GM23338 (cell line): ENCODE results near the gene DOCK7.

Experiments used
- CREB1 ChIP-seq: fragments of 250-450 bp; sonication (Bioruptor Pico); IDR thresholded peaks from 2 replicates; pipeline ENCODE4 v1.5.0; 2020; ENCODE audit warnings: low read depth, mild to moderate bottlenecking, moderate library complexity
- EZH2 ChIP-seq: fragments of 200-600 bp; sonication (generic); IDR thresholded peaks from one replicate; pipeline ENCODE4 v1.8.0; 2017; ENCODE audit warnings: antibody characterized with exemption, mild to moderate bottlenecking, low read depth; ENCODE audit not compliant: unreplicated experiment
- EZH2phosphoT487 ChIP-seq: fragments of 200-600 bp; sonication (generic); IDR thresholded peaks from one replicate; pipeline ENCODE4 v1.8.1; 2018; ENCODE audit warnings: antibody characterized with exemption; ENCODE audit not compliant: unreplicated experiment
- JUNB ChIP-seq: IDR thresholded peaks from one replicate; pipeline ENCODE4 v1.6.1; 2016; ENCODE audit warnings: antibody characterized with exemption; ENCODE audit not compliant: unreplicated experiment
- NANOG ChIP-seq: IDR thresholded peaks from 2 replicates; pipeline ENCODE4 v1.6.1; 2016; ENCODE audit warnings: antibody characterized with exemption, borderline replicate concordance
- POLR2AphosphoS5 ChIP-seq: IDR thresholded peaks from 2 replicates; pipeline ENCODE4 v1.6.1; 2016; ENCODE audit warnings: antibody characterized with exemption, low read depth
- ZNF114 ChIP-seq: fragments of 250-450 bp; sonication (Bioruptor Pico); IDR thresholded peaks from 2 replicates; pipeline ENCODE4 v1.5.0; 2020; ENCODE audit warnings: mild to moderate bottlenecking, moderate library complexity
- ZNF331 ChIP-seq: fragments of 250-450 bp; sonication (Bioruptor Pico); IDR thresholded peaks from 2 replicates; pipeline ENCODE4 v1.5.0; 2020; ENCODE audit warnings: low read depth, mild to moderate bottlenecking, moderate library complexity
- TF ChIP-seq, protein P1 (sequence below), 2 experiments: fragments of 200-600 bp in 1 of 2; sonication (generic) in 1 of 2; conservative IDR thresholded peaks; 2 replicates each; pipeline versions ENCODE4 v1.5.1 to v1.6.1; 2016 to 2017; ENCODE audit warnings: antibody characterized with exemption in 2 of 2, low read depth in 2 of 2, mild to moderate bottlenecking in 2 of 2, moderate library complexity in 1 of 2
- TF ChIP-seq, protein P2 (sequence below): IDR thresholded peaks from one replicate; pipeline ENCODE4 v1.6.1; 2018; ENCODE audit warnings: antibody characterized with exemption; ENCODE audit not compliant: unreplicated experiment
- TF ChIP-seq, protein P3 (sequence below): IDR thresholded peaks from 2 replicates; pipeline ENCODE4 v1.6.1; 2016; ENCODE audit warnings: antibody characterized with exemption
- TF ChIP-seq, protein P4 (sequence below): fragments of 250-450 bp; sonication (Bioruptor Pico); IDR thresholded peaks from 2 replicates; pipeline ENCODE4 v1.5.0; 2020; ENCODE audit warnings: mild to moderate bottlenecking, moderate library complexity

DNA sequence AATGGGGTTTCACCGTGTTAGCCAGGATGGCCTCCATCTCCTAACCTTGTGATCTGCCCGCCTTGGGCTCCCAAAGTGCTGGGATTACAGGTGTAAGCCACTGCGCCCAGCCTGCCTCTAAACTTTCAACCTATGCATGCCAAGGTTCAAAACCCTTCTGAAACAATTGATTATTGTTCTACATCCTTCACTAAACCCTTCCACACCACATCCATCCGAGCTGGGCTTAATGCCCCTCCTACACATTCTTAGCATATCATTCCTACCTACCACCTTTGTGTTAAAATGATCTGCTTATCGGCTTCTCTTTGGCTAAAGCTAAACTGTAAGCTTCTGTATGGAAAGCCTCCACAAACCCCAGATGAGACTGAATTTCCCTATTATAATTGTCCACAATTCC is 40.8 kb upstream of the DOCK7 start:
- TF ChIP-seq JUNB (no peak), EZH2phosphoT487 (no peak), EZH2 (no peak), POLR2AphosphoS5 (no peak), ZNF114 (CRISPR knock-in tag) (no peak), CREB1 (CRISPR knock-in tag) (no peak), ZNF331 (CRISPR knock-in tag) (no peak), NANOG (no peak)
- TF ChIP-seq, protein P1, sequence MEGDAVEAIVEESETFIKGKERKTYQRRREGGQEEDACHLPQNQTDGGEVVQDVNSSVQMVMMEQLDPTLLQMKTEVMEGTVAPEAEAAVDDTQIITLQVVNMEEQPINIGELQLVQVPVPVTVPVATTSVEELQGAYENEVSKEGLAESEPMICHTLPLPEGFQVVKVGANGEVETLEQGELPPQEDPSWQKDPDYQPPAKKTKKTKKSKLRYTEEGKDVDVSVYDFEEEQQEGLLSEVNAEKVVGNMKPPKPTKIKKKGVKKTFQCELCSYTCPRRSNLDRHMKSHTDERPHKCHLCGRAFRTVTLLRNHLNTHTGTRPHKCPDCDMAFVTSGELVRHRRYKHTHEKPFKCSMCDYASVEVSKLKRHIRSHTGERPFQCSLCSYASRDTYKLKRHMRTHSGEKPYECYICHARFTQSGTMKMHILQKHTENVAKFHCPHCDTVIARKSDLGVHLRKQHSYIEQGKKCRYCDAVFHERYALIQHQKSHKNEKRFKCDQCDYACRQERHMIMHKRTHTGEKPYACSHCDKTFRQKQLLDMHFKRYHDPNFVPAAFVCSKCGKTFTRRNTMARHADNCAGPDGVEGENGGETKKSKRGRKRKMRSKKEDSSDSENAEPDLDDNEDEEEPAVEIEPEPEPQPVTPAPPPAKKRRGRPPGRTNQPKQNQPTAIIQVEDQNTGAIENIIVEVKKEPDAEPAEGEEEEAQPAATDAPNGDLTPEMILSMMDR (conservative IDR thresholded peaks at IDR 0.05; ENCODE audit: low read depth in 2 of 2): no peak
- TF ChIP-seq, protein P2, sequence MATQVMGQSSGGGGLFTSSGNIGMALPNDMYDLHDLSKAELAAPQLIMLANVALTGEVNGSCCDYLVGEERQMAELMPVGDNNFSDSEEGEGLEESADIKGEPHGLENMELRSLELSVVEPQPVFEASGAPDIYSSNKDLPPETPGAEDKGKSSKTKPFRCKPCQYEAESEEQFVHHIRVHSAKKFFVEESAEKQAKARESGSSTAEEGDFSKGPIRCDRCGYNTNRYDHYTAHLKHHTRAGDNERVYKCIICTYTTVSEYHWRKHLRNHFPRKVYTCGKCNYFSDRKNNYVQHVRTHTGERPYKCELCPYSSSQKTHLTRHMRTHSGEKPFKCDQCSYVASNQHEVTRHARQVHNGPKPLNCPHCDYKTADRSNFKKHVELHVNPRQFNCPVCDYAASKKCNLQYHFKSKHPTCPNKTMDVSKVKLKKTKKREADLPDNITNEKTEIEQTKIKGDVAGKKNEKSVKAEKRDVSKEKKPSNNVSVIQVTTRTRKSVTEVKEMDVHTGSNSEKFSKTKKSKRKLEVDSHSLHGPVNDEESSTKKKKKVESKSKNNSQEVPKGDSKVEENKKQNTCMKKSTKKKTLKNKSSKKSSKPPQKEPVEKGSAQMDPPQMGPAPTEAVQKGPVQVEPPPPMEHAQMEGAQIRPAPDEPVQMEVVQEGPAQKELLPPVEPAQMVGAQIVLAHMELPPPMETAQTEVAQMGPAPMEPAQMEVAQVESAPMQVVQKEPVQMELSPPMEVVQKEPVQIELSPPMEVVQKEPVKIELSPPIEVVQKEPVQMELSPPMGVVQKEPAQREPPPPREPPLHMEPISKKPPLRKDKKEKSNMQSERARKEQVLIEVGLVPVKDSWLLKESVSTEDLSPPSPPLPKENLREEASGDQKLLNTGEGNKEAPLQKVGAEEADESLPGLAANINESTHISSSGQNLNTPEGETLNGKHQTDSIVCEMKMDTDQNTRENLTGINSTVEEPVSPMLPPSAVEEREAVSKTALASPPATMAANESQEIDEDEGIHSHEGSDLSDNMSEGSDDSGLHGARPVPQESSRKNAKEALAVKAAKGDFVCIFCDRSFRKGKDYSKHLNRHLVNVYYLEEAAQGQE: no peak
- TF ChIP-seq, protein P3, sequence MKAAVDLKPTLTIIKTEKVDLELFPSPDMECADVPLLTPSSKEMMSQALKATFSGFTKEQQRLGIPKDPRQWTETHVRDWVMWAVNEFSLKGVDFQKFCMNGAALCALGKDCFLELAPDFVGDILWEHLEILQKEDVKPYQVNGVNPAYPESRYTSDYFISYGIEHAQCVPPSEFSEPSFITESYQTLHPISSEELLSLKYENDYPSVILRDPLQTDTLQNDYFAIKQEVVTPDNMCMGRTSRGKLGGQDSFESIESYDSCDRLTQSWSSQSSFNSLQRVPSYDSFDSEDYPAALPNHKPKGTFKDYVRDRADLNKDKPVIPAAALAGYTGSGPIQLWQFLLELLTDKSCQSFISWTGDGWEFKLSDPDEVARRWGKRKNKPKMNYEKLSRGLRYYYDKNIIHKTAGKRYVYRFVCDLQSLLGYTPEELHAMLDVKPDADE: no peak
- TF ChIP-seq, protein P4, sequence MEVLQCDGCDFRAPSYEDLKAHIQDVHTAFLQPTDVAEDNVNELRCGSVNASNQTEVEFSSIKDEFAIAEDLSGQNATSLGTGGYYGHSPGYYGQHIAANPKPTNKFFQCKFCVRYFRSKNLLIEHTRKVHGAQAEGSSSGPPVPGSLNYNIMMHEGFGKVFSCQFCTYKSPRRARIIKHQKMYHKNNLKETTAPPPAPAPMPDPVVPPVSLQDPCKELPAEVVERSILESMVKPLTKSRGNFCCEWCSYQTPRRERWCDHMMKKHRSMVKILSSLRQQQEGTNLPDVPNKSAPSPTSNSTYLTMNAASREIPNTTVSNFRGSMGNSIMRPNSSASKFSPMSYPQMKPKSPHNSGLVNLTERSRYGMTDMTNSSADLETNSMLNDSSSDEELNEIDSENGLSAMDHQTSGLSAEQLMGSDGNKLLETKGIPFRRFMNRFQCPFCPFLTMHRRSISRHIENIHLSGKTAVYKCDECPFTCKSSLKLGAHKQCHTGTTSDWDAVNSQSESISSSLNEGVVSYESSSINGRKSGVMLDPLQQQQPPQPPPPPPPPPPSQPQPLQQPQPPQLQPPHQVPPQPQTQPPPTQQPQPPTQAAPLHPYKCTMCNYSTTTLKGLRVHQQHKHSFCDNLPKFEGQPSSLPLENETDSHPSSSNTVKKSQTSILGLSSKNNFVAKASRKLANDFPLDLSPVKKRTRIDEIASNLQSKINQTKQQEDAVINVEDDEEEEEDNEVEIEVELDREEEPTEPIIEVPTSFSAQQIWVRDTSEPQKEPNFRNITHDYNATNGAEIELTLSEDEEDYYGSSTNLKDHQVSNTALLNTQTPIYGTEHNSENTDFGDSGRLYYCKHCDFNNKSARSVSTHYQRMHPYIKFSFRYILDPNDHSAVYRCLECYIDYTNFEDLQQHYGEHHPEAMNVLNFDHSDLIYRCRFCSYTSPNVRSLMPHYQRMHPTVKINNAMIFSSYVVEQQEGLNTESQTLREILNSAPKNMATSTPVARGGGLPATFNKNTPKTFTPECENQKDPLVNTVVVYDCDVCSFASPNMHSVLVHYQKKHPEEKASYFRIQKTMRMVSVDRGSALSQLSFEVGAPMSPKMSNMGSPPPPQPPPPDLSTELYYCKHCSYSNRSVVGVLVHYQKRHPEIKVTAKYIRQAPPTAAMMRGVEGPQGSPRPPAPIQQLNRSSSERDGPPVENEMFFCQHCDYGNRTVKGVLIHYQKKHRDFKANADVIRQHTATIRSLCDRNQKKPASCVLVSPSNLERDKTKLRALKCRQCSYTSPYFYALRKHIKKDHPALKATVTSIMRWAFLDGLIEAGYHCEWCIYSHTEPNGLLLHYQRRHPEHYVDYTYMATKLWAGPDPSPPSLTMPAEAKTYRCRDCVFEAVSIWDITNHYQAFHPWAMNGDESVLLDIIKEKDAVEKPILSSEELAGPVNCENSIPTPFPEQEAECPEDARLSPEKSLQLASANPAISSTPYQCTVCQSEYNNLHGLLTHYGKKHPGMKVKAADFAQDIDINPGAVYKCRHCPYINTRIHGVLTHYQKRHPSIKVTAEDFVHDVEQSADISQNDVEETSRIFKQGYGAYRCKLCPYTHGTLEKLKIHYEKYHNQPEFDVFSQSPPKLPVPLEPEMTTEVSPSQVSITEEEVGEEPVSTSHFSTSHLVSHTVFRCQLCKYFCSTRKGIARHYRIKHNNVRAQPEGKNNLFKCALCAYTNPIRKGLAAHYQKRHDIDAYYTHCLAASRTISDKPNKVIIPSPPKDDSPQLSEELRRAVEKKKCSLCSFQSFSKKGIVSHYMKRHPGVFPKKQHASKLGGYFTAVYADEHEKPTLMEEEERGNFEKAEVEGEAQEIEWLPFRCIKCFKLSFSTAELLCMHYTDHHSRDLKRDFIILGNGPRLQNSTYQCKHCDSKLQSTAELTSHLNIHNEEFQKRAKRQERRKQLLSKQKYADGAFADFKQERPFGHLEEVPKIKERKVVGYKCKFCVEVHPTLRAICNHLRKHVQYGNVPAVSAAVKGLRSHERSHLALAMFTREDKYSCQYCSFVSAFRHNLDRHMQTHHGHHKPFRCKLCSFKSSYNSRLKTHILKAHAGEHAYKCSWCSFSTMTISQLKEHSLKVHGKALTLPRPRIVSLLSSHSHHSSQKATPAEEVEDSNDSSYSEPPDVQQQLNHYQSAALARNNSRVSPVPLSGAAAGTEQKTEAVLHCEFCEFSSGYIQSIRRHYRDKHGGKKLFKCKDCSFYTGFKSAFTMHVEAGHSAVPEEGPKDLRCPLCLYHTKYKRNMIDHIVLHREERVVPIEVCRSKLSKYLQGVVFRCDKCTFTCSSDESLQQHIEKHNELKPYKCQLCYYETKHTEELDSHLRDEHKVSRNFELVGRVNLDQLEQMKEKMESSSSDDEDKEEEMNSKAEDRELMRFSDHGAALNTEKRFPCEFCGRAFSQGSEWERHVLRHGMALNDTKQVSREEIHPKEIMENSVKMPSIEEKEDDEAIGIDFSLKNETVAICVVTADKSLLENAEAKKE: no peak
